ENCODE data around the gene CHD2. TPM values are rescaled to one million over a fixed set of nuclear protein-coding genes. Genes with fewer than 3 reads are reported as not detected.

CHD2 gene
- total RNA-seq, 2 donors from 2014 or later, result 76.3 to 137 TPM

- TF ChIP-seq POLR2AphosphoS5 (IDR thresholded peaks at IDR 0.05), result no peak
- DNase-seq (ENCODE audit: low spot score), result no peak
- no peaks in the 10 kb centered on the region for H3K27me3 ChIP-seq (replicated peaks; ENCODE audit: insufficient read depth)
- H3K27ac ChIP-seq, result peak overlapping the region; percentile 50 to 52
- 43% methylated on average over 3 of the region's 3 CpGs for WGBS
- intact Hi-C loops (cut with DNase I), result no loop called here
- no peaks in the 10 kb centered on the region for H3K9me3 ChIP-seq
- no peak overlapping the region for H3K4me3 ChIP-seq
- no peaks in the 10 kb centered on the region for H3K36me3 ChIP-seq
- no peaks in the 10 kb centered on the region for H3K4me1 ChIP-seq (replicated peaks)
Measured at GRCh38 chr15:92891533-92892200, 8.5 kb upstream of the CHD2 start.

- intact Hi-C loops (cut with DNase I), result no loop called here
- H3K36me3 ChIP-seq, result no peaks in the 10 kb centered on the region
- H3K27ac ChIP-seq, result peak overlapping the region in 1 of 2 donors; percentile 50
- 84% methylated on average over 3 of the region's 3 CpGs for WGBS
- no peaks in the 10 kb centered on the region for H3K27me3 ChIP-seq (replicated peaks; ENCODE audit: insufficient read depth)
- no peak for DNase-seq (ENCODE audit: low spot score)
- TF ChIP-seq POLR2A (IDR thresholded peaks at IDR 0.05), result no peak
- TF ChIP-seq CTCF (IDR thresholded peaks at IDR 0.05), result no peak
- TF ChIP-seq POLR2AphosphoS5 (IDR thresholded peaks at IDR 0.05), result no peak
- no peaks in the 10 kb centered on the region for H3K9me3 ChIP-seq
- H3K4me3 ChIP-seq, result no peak overlapping the region
- H3K4me1 ChIP-seq (replicated peaks), result no peaks in the 10 kb centered on the region
Measured at GRCh38 chr15:92892201-92892555, 7.9 kb upstream of the CHD2 start.

GRCh38 chr15:92893200-92893599, 6.9 kb upstream of the CHD2 start:
- WGBS, result 97% methylated on average over 2 of the region's 2 CpGs
- H3K4me1 ChIP-seq (replicated peaks), result no peaks in the 10 kb centered on the region
- DNase-seq (ENCODE audit: low spot score), result no peak
- no peak for TF ChIP-seq POLR2AphosphoS5 (IDR thresholded peaks at IDR 0.05)
- TF ChIP-seq POLR2A (IDR thresholded peaks at IDR 0.05), result no peak
- no peak for TF ChIP-seq CTCF (IDR thresholded peaks at IDR 0.05)
- H3K9me3 ChIP-seq, result no peaks in the 10 kb centered on the region
- no peak overlapping the region for H3K27ac ChIP-seq
- H3K36me3 ChIP-seq, result no peaks in the 10 kb centered on the region
- intact Hi-C loops (cut with DNase I), result no loop called here
- no peak overlapping the region for H3K4me3 ChIP-seq
- H3K27me3 ChIP-seq (replicated peaks; ENCODE audit: insufficient read depth), result no peaks in the 10 kb centered on the region

GRCh38 chr15:92896561-92896960, 3.6 kb upstream of the CHD2 start:
- no peaks in the 10 kb centered on the region for H3K27me3 ChIP-seq (replicated peaks; ENCODE audit: insufficient read depth)
- H3K4me1 ChIP-seq (replicated peaks), result no peaks in the 10 kb centered on the region
- DNase-seq (ENCODE audit: low spot score), result no peak
- no peak overlapping the region for H3K4me3 ChIP-seq
- peak overlapping the region; percentile 5 to 43 for H3K27ac ChIP-seq
- intact Hi-C loops (cut with DNase I), result no loop called here
- H3K36me3 ChIP-seq, result no peaks in the 10 kb centered on the region
- no peaks in the 10 kb centered on the region for H3K9me3 ChIP-seq
- TF ChIP-seq POLR2AphosphoS5 (IDR thresholded peaks at IDR 0.05) (no peak), CTCF (IDR thresholded peaks at IDR 0.05) (no peak), POLR2A (IDR thresholded peaks at IDR 0.05) (no peak)

- no peaks in the 10 kb centered on the region for H3K36me3 ChIP-seq
- WGBS, result 68% methylated on average over 1 of the region's 1 CpG
- DNase-seq (ENCODE audit: low spot score), result no peak
- no peaks in the 10 kb centered on the region for H3K9me3 ChIP-seq
- no peaks in the 10 kb centered on the region for H3K4me1 ChIP-seq (replicated peaks)
- TF ChIP-seq POLR2A (IDR thresholded peaks at IDR 0.05) (no peak), CTCF (IDR thresholded peaks at IDR 0.05) (no peak), POLR2AphosphoS5 (IDR thresholded peaks at IDR 0.05) (no peak)
- H3K27ac ChIP-seq, result peak overlapping the region in 1 of 2 donors; percentile 12
- intact Hi-C loops (cut with DNase I), result no loop called here
- no peak overlapping the region for H3K4me3 ChIP-seq
- no peaks in the 10 kb centered on the region for H3K27me3 ChIP-seq (replicated peaks; ENCODE audit: insufficient read depth)
Measured at GRCh38 chr15:92897620-92898019, 2.5 kb upstream of the CHD2 start.
